ENCODE data around the gene SPINK14.

The SPINK14 gene

DNA sequence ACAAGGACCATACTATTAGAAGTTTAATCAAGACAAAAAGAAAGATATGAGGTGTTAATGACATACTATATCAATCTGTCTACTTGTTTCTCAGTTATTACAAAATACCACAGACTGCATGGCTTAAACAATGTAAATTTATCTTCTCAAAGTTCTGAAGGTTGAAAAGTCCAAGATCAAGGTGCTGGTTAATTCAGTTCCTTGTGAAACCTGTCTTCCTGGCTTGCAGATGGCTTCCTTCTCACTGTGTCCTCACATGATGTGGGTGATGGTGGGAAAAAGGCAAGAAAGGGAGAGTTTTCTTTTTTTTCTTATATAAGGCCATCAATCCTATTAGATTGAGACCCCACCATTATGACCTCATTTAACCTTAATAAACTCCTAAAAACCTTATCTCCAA is 15.6 kb upstream of the SPINK14 start:
- Histone ChIP-seq H3K4me1 (ENCODE audit: control insufficient read depth in 1 of 2, insufficient read depth in 2 of 2, low read length in 2 of 2) (no peaks in the 10 kb centered on the region), H3K9me3 (ENCODE audit: control insufficient read depth in 1 of 2, low read length in 2 of 2) (no peaks in the 10 kb centered on the region), H3K27ac (ENCODE audit: low read depth, low read length) (no peak overlapping the region), H3K27me3 (ENCODE audit: control insufficient read depth in 1 of 2, insufficient read depth in 2 of 2, low read length in 2 of 2) (no peaks in the 10 kb centered on the region), H3K9ac (ENCODE audit: low read depth in 1 of 2, low read length in 2 of 2) (no peak overlapping the region), H3K4me3 (ENCODE audit: low read depth in 1 of 2, low read length in 2 of 2) (no peak overlapping the region), H3K36me3 (ENCODE audit: control insufficient read depth in 1 of 2, insufficient read depth in 2 of 2, low read length in 2 of 2) (no peaks in the 10 kb centered on the region)

DNA sequence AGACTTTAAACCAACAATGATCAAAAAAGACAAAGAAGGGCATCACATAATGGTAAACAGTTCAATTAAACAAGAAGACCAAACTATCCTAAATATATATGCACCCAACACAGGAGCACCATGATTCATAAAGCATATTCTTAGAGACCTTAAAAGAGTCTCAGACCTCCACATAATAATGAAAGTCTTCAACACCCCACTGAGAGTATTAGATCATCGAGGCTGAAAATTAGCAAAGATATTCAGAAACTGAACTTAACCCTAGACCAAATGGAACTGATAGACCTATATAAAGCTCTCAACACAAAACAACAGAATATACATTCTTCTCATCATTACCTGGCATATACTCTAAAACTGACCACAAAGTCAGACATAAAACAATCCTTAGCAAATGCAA is 11.7 kb upstream of the SPINK14 start:
- no peaks in the 10 kb centered on the region for H3K27me3 ChIP-seq (ENCODE audit: control insufficient read depth in 1 of 2, insufficient read depth in 2 of 2, low read length in 2 of 2)
- H3K27ac ChIP-seq (ENCODE audit: low read depth, low read length): no peak overlapping the region
- H3K4me1 ChIP-seq (ENCODE audit: control insufficient read depth in 1 of 2, insufficient read depth in 2 of 2, low read length in 2 of 2): no peaks in the 10 kb centered on the region
- no peaks in the 10 kb centered on the region for H3K36me3 ChIP-seq (ENCODE audit: control insufficient read depth in 1 of 2, insufficient read depth in 2 of 2, low read length in 2 of 2)
- H3K9ac ChIP-seq (ENCODE audit: low read depth in 1 of 2, low read length in 2 of 2): no peak overlapping the region
- no peak overlapping the region for H3K4me3 ChIP-seq (ENCODE audit: low read depth in 1 of 2, low read length in 2 of 2)
- no peaks in the 10 kb centered on the region for H3K9me3 ChIP-seq (ENCODE audit: control insufficient read depth in 1 of 2, low read length in 2 of 2)

DNA sequence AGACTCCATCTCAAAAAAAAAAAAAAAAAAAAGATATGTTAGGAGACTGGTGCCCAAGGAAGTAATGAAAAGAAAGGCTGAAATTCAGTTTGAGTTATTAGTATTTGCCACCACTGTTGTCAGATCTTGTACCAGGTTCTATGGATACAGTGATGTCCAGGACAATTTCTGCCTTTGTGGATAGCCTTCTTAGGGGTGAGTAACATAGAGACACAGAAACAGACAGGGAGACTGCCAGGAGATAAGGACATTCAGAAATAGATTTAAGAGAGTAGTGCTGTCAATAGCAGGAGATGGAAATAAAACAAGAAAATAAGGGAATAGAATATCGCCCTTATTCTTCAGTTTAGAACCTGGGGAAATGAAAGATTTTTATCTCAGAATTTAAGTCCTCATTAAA is 6.3 kb upstream of the SPINK14 start:
- H3K36me3 ChIP-seq (ENCODE audit: control insufficient read depth in 1 of 2, insufficient read depth in 2 of 2, low read length in 2 of 2): no peaks in the 10 kb centered on the region
- H3K9ac ChIP-seq (ENCODE audit: low read depth in 1 of 2, low read length in 2 of 2): no peak overlapping the region
- H3K27me3 ChIP-seq (ENCODE audit: control insufficient read depth in 1 of 2, insufficient read depth in 2 of 2, low read length in 2 of 2): no peaks in the 10 kb centered on the region
- no peak overlapping the region for H3K4me3 ChIP-seq (ENCODE audit: low read depth in 1 of 2, low read length in 2 of 2)
- no peaks in the 10 kb centered on the region for H3K9me3 ChIP-seq (ENCODE audit: control insufficient read depth in 1 of 2, low read length in 2 of 2)
- no peaks in the 10 kb centered on the region for H3K4me1 ChIP-seq (ENCODE audit: control insufficient read depth in 1 of 2, insufficient read depth in 2 of 2, low read length in 2 of 2)
- H3K27ac ChIP-seq (ENCODE audit: low read depth, low read length): no peak overlapping the region

DNA sequence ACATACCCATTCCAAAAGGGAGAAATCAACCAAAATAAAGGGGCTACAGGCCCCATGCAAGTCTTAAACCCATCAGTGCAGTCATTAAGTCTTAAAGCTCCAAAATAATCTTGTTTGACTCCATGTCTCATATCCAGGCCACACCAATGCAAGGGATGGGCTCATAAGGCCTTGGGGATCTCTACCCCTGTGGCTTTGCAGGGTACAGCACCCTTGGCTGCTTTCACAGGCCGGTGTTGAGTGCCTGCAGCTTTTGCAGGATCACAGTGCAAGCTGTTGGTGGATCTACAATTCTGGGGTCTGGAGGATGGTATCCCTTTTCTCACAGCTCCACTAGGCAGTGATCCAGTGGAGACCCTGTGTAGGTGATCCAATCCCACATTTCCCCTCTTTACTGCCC is 5.0 kb upstream of the SPINK14 start:
- H3K36me3 ChIP-seq (ENCODE audit: control insufficient read depth in 1 of 2, insufficient read depth in 2 of 2, low read length in 2 of 2): no peaks in the 10 kb centered on the region
- no peak overlapping the region for H3K4me3 ChIP-seq (ENCODE audit: low read depth in 1 of 2, low read length in 2 of 2)
- H3K9me3 ChIP-seq (ENCODE audit: control insufficient read depth in 1 of 2, low read length in 2 of 2): no peaks in the 10 kb centered on the region
- no peaks in the 10 kb centered on the region for H3K4me1 ChIP-seq (ENCODE audit: control insufficient read depth in 1 of 2, insufficient read depth in 2 of 2, low read length in 2 of 2)
- no peak overlapping the region for H3K27ac ChIP-seq (ENCODE audit: low read depth, low read length)
- no peak overlapping the region for H3K9ac ChIP-seq (ENCODE audit: low read depth in 1 of 2, low read length in 2 of 2)
- H3K27me3 ChIP-seq (ENCODE audit: control insufficient read depth in 1 of 2, insufficient read depth in 2 of 2, low read length in 2 of 2): no peaks in the 10 kb centered on the region

DNA sequence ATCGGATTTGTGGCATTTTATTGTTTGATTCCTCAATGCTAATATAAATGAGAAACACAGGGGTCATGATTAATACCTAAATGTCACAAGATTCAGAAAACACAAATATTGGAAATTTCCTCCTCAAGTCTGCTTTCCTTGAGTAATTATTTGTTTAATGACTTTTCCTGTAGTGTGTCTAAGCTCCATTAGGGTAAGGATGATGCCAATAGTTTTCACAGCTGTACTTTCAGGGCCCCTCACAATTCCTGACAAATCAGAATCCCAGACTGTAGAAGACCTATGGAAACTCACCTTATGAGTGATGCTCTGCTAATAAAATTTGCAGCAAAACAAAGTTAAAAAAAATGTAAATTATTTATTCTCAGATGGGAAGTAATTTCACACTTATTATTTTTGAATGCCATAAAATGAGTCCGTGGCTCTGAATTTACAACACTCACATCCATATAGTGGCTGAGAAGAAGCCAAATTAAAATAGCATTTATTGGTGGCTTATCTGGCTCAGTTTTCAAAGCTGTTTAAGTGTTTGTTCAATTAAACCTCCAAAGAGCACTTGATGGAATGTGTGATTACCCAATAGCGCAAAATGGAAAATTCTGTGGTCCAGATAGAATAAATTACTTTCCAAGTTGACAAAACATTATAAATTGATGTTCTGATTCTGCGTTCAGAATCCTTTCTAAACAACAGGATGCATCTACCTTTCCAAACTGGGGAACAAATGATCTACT is 1.6 kb upstream of the SPINK14 start:
- Histone ChIP-seq H3K27me3 (ENCODE audit: control insufficient read depth in 1 of 2, insufficient read depth in 2 of 2, low read length in 2 of 2) (no peaks in the 10 kb centered on the region), H3K27ac (ENCODE audit: low read depth, low read length) (no peak overlapping the region), H3K4me1 (ENCODE audit: control insufficient read depth in 1 of 2, insufficient read depth in 2 of 2, low read length in 2 of 2) (no peaks in the 10 kb centered on the region), H3K4me3 (ENCODE audit: low read depth in 1 of 2, low read length in 2 of 2) (no peak overlapping the region), H3K9ac (ENCODE audit: low read depth in 1 of 2, low read length in 2 of 2) (no peak overlapping the region), H3K36me3 (ENCODE audit: control insufficient read depth in 1 of 2, insufficient read depth in 2 of 2, low read length in 2 of 2) (no peaks in the 10 kb centered on the region), H3K9me3 (ENCODE audit: control insufficient read depth in 1 of 2, low read length in 2 of 2) (no peaks in the 10 kb centered on the region)

DNA sequence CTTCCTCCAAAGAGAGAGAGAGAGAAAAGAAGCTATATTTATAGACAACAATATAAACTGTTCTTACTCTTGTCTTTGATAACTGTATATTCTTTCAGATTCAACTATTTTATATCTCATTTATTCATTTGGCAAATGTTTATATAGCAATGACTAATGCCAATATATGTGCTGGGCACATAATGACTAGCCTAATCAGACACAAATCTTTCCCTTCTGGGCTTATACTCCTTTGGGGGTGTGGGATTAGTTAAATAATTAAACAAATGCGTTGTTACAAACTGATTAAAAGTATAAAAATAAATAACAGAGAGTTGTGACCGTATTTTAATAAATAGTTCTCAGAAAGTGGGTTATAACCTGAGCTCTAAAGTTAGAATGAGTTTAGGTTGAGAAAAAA is 4.0 kb downstream of the SPINK14 start:
- H3K9me3 ChIP-seq (ENCODE audit: control insufficient read depth in 1 of 2, low read length in 2 of 2): no peaks in the 10 kb centered on the region
- no peak overlapping the region for H3K27ac ChIP-seq (ENCODE audit: low read depth, low read length)
- no peak overlapping the region for H3K9ac ChIP-seq (ENCODE audit: low read depth in 1 of 2, low read length in 2 of 2)
- no peak overlapping the region for H3K4me3 ChIP-seq (ENCODE audit: low read depth in 1 of 2, low read length in 2 of 2)
- no peaks in the 10 kb centered on the region for H3K36me3 ChIP-seq (ENCODE audit: control insufficient read depth in 1 of 2, insufficient read depth in 2 of 2, low read length in 2 of 2)
- no peaks in the 10 kb centered on the region for H3K27me3 ChIP-seq (ENCODE audit: control insufficient read depth in 1 of 2, insufficient read depth in 2 of 2, low read length in 2 of 2)
- H3K4me1 ChIP-seq (ENCODE audit: control insufficient read depth in 1 of 2, insufficient read depth in 2 of 2, low read length in 2 of 2): no peaks in the 10 kb centered on the region

DNA sequence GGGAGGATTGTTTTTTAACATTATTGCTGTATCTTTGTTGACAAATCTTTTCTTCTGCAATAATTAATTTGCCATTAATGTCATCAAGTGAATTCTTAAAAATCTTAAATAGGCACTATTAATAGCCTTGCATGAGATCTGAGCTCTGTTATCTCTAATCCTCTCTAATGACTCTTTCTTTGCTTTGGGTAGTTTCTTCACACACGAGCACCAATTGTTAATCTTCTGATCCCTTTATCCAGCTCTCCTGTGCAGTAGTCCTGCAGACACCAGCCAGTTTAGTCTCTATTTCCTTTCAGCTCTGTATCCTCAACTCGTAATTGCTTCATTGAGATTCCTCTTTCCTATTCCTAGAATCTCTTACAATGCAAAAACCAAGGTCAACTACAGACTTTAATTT is 8.1 kb downstream of the SPINK14 start:
- Histone ChIP-seq H3K4me3 (ENCODE audit: low read depth in 1 of 2, low read length in 2 of 2) (no peak overlapping the region), H3K9ac (ENCODE audit: low read depth in 1 of 2, low read length in 2 of 2) (no peak overlapping the region), H3K27me3 (ENCODE audit: control insufficient read depth in 1 of 2, insufficient read depth in 2 of 2, low read length in 2 of 2) (no peaks in the 10 kb centered on the region), H3K36me3 (ENCODE audit: control insufficient read depth in 1 of 2, insufficient read depth in 2 of 2, low read length in 2 of 2) (no peaks in the 10 kb centered on the region), H3K27ac (ENCODE audit: low read depth, low read length) (no peak overlapping the region), H3K4me1 (ENCODE audit: control insufficient read depth in 1 of 2, insufficient read depth in 2 of 2, low read length in 2 of 2) (no peaks in the 10 kb centered on the region), H3K9me3 (ENCODE audit: control insufficient read depth in 1 of 2, low read length in 2 of 2) (no peaks in the 10 kb centered on the region)

DNA sequence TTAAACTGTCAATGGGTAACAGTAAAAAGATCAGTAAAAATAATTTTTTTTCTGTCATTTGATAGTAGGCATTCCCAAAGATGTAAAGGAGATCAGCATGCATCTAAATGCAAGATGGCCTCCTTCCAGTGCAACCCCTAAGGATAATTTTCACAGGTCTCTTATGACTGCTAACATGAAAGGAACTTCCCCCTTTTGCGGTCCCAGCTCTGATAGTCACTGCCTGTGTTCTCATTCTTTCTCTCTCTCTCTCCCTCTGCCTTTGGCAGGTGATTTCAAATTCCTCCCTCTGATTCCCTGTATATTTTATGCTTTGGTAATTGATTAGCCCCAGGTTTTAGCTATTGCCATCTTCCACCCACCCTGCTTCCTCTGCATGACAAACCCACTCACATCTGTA is 8.9 kb downstream of the SPINK14 start:
- Histone ChIP-seq H3K4me3 (ENCODE audit: low read depth in 1 of 2, low read length in 2 of 2) (no peak overlapping the region), H3K27ac (ENCODE audit: low read depth, low read length) (no peak overlapping the region), H3K4me1 (ENCODE audit: control insufficient read depth in 1 of 2, insufficient read depth in 2 of 2, low read length in 2 of 2) (no peaks in the 10 kb centered on the region)

DNA sequence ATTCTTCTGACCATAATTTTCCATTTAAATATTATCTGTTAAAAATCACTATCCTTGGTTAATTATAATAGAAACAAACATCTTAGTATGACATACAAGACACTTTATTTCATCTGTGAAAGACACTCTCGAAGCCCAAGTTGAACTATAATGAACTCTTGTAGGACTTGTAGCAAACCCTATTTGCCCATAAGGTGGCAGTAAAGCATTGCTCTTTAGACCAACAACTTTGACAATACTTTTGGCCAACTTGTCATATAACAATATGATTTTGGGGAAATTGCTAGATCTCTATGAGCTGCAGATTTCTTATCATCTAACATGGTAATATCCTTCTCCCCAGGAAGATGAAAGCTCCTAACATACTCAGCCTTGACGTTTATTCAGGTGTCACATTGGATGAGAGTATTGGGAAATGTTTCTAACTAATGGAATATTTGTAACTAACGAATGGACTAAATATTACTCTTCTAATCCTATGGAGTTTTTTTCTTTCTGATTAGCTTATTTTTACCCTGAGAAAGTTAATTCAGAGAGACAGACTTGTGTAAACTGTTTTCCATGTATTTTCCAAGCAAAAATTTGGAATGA is 11.0 kb downstream of the SPINK14 start:
- H3K27me3 ChIP-seq (ENCODE audit: control insufficient read depth in 1 of 2, insufficient read depth in 2 of 2, low read length in 2 of 2): no peaks in the 10 kb centered on the region
- H3K9ac ChIP-seq (ENCODE audit: low read depth in 1 of 2, low read length in 2 of 2): no peak overlapping the region
- no peaks in the 10 kb centered on the region for H3K4me1 ChIP-seq (ENCODE audit: control insufficient read depth in 1 of 2, insufficient read depth in 2 of 2, low read length in 2 of 2)
- no peak overlapping the region for H3K4me3 ChIP-seq (ENCODE audit: low read depth in 1 of 2, low read length in 2 of 2)
- no peaks in the 10 kb centered on the region for H3K36me3 ChIP-seq (ENCODE audit: control insufficient read depth in 1 of 2, insufficient read depth in 2 of 2, low read length in 2 of 2)
- H3K9me3 ChIP-seq (ENCODE audit: control insufficient read depth in 1 of 2, low read length in 2 of 2): no peaks in the 10 kb centered on the region
- no peak overlapping the region for H3K27ac ChIP-seq (ENCODE audit: low read depth, low read length)

More for the DNA sequence above, 8.9 kb downstream of the SPINK14 start:
- Histone ChIP-seq H3K36me3 (ENCODE audit: control insufficient read depth in 1 of 2, insufficient read depth in 2 of 2, low read length in 2 of 2) (no peaks in the 10 kb centered on the region), H3K9me3 (ENCODE audit: control insufficient read depth in 1 of 2, low read length in 2 of 2) (no peaks in the 10 kb centered on the region), H3K27me3 (ENCODE audit: control insufficient read depth in 1 of 2, insufficient read depth in 2 of 2, low read length in 2 of 2) (no peaks in the 10 kb centered on the region), H3K9ac (ENCODE audit: low read depth in 1 of 2, low read length in 2 of 2) (no peak overlapping the region)

DNA sequence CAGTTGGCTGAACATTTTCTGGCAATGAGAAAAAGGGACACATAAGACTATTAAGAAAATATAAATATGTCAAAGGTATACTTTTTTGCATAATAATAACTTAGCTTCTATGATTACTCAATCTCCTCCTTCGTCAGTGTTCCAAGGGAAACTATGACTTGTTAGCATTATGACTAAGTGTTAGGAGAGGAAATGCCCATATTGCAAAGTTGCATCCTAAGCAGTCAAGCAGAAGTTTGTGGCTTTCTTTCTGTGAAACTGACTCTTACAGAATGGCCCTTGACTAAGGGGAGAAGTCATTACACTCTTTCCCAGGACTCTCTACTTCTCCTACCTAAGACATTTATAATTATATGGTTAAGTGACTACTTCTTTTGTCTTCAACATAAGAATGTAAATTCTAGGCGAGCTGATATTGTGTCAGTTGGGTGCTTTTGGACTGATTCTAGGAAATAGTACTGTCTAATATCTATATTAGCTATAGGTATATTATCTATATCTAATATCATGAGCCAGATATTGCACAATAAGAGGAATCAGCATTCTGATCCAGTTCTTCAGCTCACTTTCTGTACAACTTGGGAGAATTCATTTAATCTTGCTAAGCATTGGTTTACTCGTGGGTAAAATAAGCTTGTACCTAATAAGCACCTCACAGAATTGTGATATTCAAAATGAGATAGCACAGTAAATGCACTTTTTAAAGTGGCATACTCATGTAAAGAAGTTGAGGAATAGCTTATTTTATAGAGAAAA is 18.1 kb downstream of the SPINK14 start:
- H3K4me1 ChIP-seq (ENCODE audit: control insufficient read depth in 1 of 2, insufficient read depth in 2 of 2, low read length in 2 of 2): no peaks in the 10 kb centered on the region
- no peaks in the 10 kb centered on the region for H3K9me3 ChIP-seq (ENCODE audit: control insufficient read depth in 1 of 2, low read length in 2 of 2)
- no peaks in the 10 kb centered on the region for H3K27me3 ChIP-seq (ENCODE audit: control insufficient read depth in 1 of 2, insufficient read depth in 2 of 2, low read length in 2 of 2)
- no peaks in the 10 kb centered on the region for H3K36me3 ChIP-seq (ENCODE audit: control insufficient read depth in 1 of 2, insufficient read depth in 2 of 2, low read length in 2 of 2)
- H3K27ac ChIP-seq (ENCODE audit: low read depth, low read length): no peak overlapping the region
- H3K9ac ChIP-seq (ENCODE audit: low read depth in 1 of 2, low read length in 2 of 2): no peak overlapping the region
- H3K4me3 ChIP-seq (ENCODE audit: low read depth in 1 of 2, low read length in 2 of 2): no peak overlapping the region

Data from duodenal mucosa (tissue), 2 donors.